Tibial nerve (tissue), 4 donors: ENCODE data around the gene GSPT1. TPM values are rescaled to one million over a fixed set of nuclear protein-coding genes. Genes with fewer than 3 reads are reported as not detected.

ENCODE experiments used
- DNase-seq, 2 donors: peaks; one replicate each; pipeline ENCODE4 v3.0.0-alpha.2; 2019; ENCODE audit warnings: low spot score in 2 of 2
- H3K27ac ChIP-seq, 4 donors: fragments of 200-600 bp; sonication (generic) in 3 of 4; one replicate each; pipeline ENCODE4 v1.5.1; 2017 to 2019; ENCODE audit warnings: mild to moderate bottlenecking in 1 of 4
- H3K27me3 ChIP-seq, 2 donors: fragments of 200-600 bp; sonication (generic) in 1 of 2; one replicate each; pipeline versions ENCODE4 v1.5.1 to v1.6.0; 2017 to 2019
- H3K36me3 ChIP-seq, 3 donors: fragments of 200-600 bp; sonication (generic); one replicate each; pipeline ENCODE4 v1.5.1; 2018 to 2019
- H3K4me1 ChIP-seq, 4 donors: fragments of 200-600 bp; sonication (generic) in 3 of 4; one replicate each; pipeline ENCODE4 v1.5.1; 2017 to 2019
- H3K4me3 ChIP-seq, 4 donors: fragments of 200-600 bp; sonication (generic) in 3 of 4; one replicate each; pipeline ENCODE4 v1.5.1; 2017 to 2019; ENCODE audit warnings: mild to moderate bottlenecking in 1 of 4, moderate library complexity in 1 of 4
- H3K9me3 ChIP-seq, 4 donors: fragments of 200-600 bp; sonication (generic) in 3 of 4; one replicate each; pipeline ENCODE4 v1.5.1; 2017 to 2019
- EP300 ChIP-seq, 2 donors: sonication (generic); formaldehyde crosslinking; IDR thresholded peaks; one replicate each; pipeline ENCODE4 v1.6.1; 2017; ENCODE audit warnings: antibody characterized with exemption in 2 of 2, mild to moderate bottlenecking in 1 of 2
- POLR2A ChIP-seq, 2 donors: fragments of 450-650 bp; IDR thresholded peaks; one replicate each; pipeline ENCODE4 v1.6.1; 2017; ENCODE audit warnings: antibody characterized with exemption in 2 of 2, mild to moderate bottlenecking in 2 of 2, moderate library complexity in 2 of 2
- WGBS, 2 donors: methylation state at CpG; one replicate each; pipeline ENCODE4 v1.1.5; 2018; 5-methylcytosine and 5-hydroxymethylcytosine counted together
- total RNA-seq, 4 donors: library from RNA; depleted of rRNA; stranded (reverse); fragments of >200 nt; gene quantifications; one replicate each; pipeline ENCODE4 v1.1.0, GENCODE V29; 2016
- TF ChIP-seq, protein P1 (sequence below), 5 experiments: fragments of 200-600 bp in 3 of 5; fragments of 450-650 bp in 2 of 5; sonication (generic) in 3 of 5; IDR thresholded peaks; one replicate each; pipeline ENCODE4 v1.5.1; 2016 to 2019; ENCODE audit warnings: antibody characterized with exemption in 5 of 5, mild to moderate bottlenecking in 3 of 5, moderate library complexity in 2 of 5

Gene GSPT1
- total RNA-seq, 4 donors from 2014 or later = 43.2 to 49.8 (median 46.2) TPM

DNA sequence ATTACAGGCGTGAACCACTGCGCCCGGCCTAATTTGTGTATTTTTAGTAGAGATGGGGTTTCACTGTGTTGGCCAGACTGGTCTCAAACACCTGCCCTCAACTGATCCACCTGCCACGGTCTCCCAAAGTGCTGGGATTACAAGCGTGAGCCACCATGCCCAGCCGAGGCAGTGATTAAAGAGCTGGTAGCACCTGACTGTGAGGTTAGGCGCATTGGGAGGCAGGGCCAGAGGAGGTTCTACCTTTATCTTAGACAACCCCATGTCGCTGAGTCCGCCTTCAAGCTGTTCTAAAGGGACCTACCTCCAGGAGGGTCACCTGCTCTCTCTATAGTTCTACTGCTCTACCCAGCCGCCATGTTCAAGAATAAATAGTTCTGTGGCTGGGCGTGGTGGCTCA lies 72.5 kb downstream of the GSPT1 start:
- WGBS, 2 donors = 94 to 95% methylated on average over 11 of the region's 11 CpGs
- H3K27ac ChIP-seq = no peak overlapping the region
- TF ChIP-seq, protein P1, sequence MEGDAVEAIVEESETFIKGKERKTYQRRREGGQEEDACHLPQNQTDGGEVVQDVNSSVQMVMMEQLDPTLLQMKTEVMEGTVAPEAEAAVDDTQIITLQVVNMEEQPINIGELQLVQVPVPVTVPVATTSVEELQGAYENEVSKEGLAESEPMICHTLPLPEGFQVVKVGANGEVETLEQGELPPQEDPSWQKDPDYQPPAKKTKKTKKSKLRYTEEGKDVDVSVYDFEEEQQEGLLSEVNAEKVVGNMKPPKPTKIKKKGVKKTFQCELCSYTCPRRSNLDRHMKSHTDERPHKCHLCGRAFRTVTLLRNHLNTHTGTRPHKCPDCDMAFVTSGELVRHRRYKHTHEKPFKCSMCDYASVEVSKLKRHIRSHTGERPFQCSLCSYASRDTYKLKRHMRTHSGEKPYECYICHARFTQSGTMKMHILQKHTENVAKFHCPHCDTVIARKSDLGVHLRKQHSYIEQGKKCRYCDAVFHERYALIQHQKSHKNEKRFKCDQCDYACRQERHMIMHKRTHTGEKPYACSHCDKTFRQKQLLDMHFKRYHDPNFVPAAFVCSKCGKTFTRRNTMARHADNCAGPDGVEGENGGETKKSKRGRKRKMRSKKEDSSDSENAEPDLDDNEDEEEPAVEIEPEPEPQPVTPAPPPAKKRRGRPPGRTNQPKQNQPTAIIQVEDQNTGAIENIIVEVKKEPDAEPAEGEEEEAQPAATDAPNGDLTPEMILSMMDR (IDR thresholded peaks at IDR 0.05) = no peak
- TF ChIP-seq POLR2A (IDR thresholded peaks at IDR 0.05) = no peak
- TF ChIP-seq EP300 (IDR thresholded peaks at IDR 0.05) = no peak
- peaks cover 0 to 10% (median 0%) of the 10 kb centered on the region in 4 donors for H3K4me1 ChIP-seq
- no peak overlapping the region for H3K4me3 ChIP-seq
- no peaks in the 10 kb centered on the region for H3K9me3 ChIP-seq
- no peak for DNase-seq
- peaks cover 4 to 100% (median 64%) of the 10 kb centered on the region in 3 donors for H3K36me3 ChIP-seq
- H3K27me3 ChIP-seq = no peaks in the 10 kb centered on the region

DNA sequence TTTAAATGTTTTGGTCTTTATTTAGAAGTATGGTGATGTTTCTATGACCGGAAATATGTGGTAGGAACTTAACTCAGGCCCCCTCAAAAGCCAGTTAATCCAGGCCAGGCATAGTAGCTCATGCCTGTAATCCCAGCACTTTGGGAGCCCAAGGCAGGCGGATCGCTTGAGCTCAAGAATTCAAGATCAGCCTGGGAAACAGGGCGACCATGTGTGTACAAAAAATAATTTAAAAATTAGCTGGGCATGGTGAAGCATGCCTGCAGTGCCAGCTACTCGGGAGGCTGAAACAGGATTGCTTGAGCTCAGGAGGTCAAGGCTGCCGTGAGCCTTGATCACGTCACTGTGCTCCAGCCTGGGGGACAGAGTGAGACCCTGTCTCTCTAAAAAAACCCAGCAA lies 74.7 kb downstream of the GSPT1 start:
- no peak for DNase-seq
- peaks cover 0 to 9% (median 0%) of the 10 kb centered on the region in 4 donors for H3K4me1 ChIP-seq
- H3K4me3 ChIP-seq = no peak overlapping the region
- no peak overlapping the region for H3K27ac ChIP-seq
- 92 to 94% methylated on average over 7 of the region's 7 CpGs for WGBS, 2 donors
- no peak for TF ChIP-seq POLR2A (IDR thresholded peaks at IDR 0.05)
- TF ChIP-seq, protein P1 (IDR thresholded peaks at IDR 0.05) = no peak
- TF ChIP-seq EP300 (IDR thresholded peaks at IDR 0.05) = no peak
- no peaks in the 10 kb centered on the region for H3K27me3 ChIP-seq
- peaks cover 4 to 100% (median 61%) of the 10 kb centered on the region in 3 donors for H3K36me3 ChIP-seq
- no peaks in the 10 kb centered on the region for H3K9me3 ChIP-seq

DNA sequence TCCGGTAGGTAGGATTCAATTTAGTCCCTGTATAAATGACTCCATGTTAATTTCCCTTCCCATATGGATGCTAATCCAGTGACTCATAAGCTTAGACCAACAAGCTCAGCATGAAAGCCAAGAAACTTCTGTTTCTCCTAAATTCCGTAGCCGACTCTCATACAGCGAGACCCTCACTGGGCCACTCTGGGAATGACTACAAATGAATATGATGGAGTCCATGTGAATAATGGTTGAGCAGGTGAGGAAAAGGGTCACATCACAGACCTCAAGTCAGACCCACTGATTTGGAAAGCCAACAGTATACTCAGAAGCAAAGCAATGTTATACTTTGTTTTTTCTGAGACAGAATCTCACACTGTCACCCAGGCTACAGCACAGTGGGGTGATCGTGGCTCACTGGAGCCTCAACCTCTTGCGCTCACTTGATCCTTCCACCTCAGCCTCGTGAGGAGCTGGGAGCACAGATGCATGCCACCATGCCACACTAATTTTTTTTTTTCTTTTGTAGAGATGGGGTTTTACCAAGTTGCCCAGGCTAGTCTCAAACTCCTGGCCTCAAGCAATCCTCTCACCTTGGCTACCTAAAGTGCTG lies 79.0 kb downstream of the GSPT1 start:
- Histone ChIP-seq H3K9me3 (no peaks in the 10 kb centered on the region), H3K27me3 (no peaks in the 10 kb centered on the region), H3K27ac (no peak overlapping the region), H3K36me3 (peaks cover 0 to 64% (median 29%) of the 10 kb centered on the region in 3 donors), H3K4me1 (no peaks in the 10 kb centered on the region), H3K4me3 (no peak overlapping the region)
- TF ChIP-seq EP300 (IDR thresholded peaks at IDR 0.05) (no peak), POLR2A (IDR thresholded peaks at IDR 0.05) (no peak)
- TF ChIP-seq, protein P1 (IDR thresholded peaks at IDR 0.05) = no peak
- 83 to 87% methylated on average over 7 of the region's 7 CpGs for WGBS, 2 donors
- DNase-seq = no peak

DNA sequence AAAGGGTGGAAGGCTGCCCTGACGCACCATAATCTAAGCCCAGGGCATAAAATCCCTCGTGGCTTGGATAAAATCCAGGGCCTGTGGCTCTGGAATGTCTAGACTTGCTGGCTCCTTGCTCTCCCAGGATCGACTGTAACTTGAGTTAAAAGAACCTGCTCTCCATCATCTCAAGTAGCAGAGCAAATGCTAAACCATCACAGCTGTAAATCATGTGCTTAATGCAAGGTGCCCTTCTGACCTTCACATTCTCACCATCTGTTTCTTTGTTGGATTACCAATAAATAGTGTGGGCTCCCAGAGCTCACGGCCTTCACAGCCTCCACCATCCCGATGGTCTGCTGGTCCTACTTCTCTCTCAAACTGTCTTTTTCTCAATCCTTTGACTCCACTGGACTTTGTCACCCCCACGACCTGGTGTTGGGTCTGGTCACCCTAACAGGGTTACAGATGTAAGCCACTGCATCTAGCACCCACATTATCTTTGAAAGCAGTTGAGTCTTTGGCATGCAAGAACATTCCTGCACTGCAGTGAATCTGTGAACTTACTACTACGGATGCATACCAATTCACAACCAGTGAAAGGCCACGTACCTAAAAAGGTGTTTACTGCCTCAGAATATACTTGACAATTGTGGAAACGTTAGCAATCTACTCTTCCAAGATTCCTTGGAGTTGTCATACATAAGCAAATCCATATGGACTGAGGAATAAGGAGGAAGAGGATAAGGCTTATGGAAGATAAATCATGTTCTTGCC lies 79.7 kb downstream of the GSPT1 start:
- H3K36me3 ChIP-seq = peaks cover 0 to 57% (median 22%) of the 10 kb centered on the region in 3 donors
- TF ChIP-seq, protein P1 (IDR thresholded peaks at IDR 0.05) = no peak
- no peak for TF ChIP-seq EP300 (IDR thresholded peaks at IDR 0.05)
- no peak for TF ChIP-seq POLR2A (IDR thresholded peaks at IDR 0.05)
- H3K4me1 ChIP-seq = no peaks in the 10 kb centered on the region
- H3K4me3 ChIP-seq = no peak overlapping the region
- H3K27me3 ChIP-seq = no peaks in the 10 kb centered on the region
- H3K9me3 ChIP-seq = no peaks in the 10 kb centered on the region
- no peak overlapping the region for H3K27ac ChIP-seq
- 38 to 51% methylated on average over 9 of the region's 9 CpGs for WGBS, 2 donors
- no peak for DNase-seq

DNA sequence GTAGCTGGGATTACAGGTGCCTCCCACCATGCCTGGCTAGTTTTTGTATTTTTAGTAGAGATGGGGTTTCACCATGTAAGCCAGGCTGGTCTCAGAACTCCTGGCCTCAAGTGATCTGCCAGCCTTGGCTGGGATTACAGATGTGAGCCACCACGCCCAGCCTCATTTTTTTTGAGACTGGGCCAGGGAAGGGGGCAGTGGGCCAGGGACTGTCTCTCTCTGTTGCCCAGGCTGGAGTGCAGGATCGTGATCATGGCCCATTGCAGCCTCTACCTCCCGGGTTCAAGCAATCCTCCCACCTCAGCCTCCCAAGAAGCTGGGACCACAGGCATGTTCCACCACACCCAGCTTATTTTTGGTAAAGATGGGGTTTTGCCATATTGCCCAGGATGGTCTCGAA lies 80.4 kb downstream of the GSPT1 start:
- DNase-seq = no peak
- Histone ChIP-seq H3K27me3 (no peaks in the 10 kb centered on the region), H3K9me3 (no peaks in the 10 kb centered on the region), H3K27ac (no peak overlapping the region), H3K4me1 (no peaks in the 10 kb centered on the region), H3K36me3 (peaks cover 0 to 49% (median 14%) of the 10 kb centered on the region in 3 donors), H3K4me3 (no peak overlapping the region)
- TF ChIP-seq POLR2A (IDR thresholded peaks at IDR 0.05) (no peak), EP300 (IDR thresholded peaks at IDR 0.05) (no peak)
- TF ChIP-seq, protein P1 (IDR thresholded peaks at IDR 0.05) = no peak
- 92 to 96% methylated on average over 3 to 4 of the region's 4 CpGs for WGBS, 2 donors
